HEK293T (cell line): Measurements from ENCODE around the gene OR52N4.

Experiments
- BHLHE40 ChIP-seq: fragments of 450-650 bp; IDR thresholded peaks from 2 replicates; pipeline ENCODE4 v1.6.1; 2016; ENCODE audit warnings: mild to moderate bottlenecking, moderate library complexity, borderline replicate concordance
- ELF4 ChIP-seq: fragments of 450-650 bp; IDR thresholded peaks from 2 replicates; pipeline ENCODE4 v1.6.1; 2017; ENCODE audit warnings: antibody characterized with exemption
- FOXK2 ChIP-seq: fragments of 450-650 bp; IDR thresholded peaks from 2 replicates; pipeline ENCODE4 v1.6.1; 2016; ENCODE audit warnings: mild to moderate bottlenecking
- FOXM1 ChIP-seq: fragments of 450-650 bp; IDR thresholded peaks from 2 replicates; pipeline ENCODE4 v1.6.1; 2017; ENCODE audit warnings: mild to moderate bottlenecking, borderline replicate concordance
- L3MBTL2 ChIP-seq: fragments of 450-650 bp; conservative IDR thresholded peaks from 2 replicates; pipeline ENCODE4 v1.6.1; 2016; ENCODE audit warnings: mild to moderate bottlenecking
- PKNOX1 ChIP-seq: fragments of 450-650 bp; IDR thresholded peaks from 2 replicates; pipeline ENCODE4 v1.6.1; 2016
- SUZ12 ChIP-seq: fragments of 450-650 bp; IDR thresholded peaks from 2 replicates; pipeline ENCODE4 v1.6.1; 2016; ENCODE audit warnings: mild to moderate bottlenecking

- TF ChIP-seq ELF4 (no peak), PKNOX1 (no peak), SUZ12 (no peak), FOXK2 (no peak), FOXM1 (no peak), L3MBTL2 (no peak), BHLHE40 (no peak)
Measured at GRCh38 chr11:5705688-5706087, 48.4 kb upstream of the OR52N4 start.
